Raji (cell line): Measurements from ENCODE around the gene FOXI1.

Experiments used
- POLR2A ChIP-seq: IDR thresholded peaks from 2 replicates; pipeline ENCODE4 v1.6.1; 2011; ENCODE audit warnings: low read depth, low read length, control low read depth; ENCODE audit not compliant: insufficient read depth

The FOXI1 gene

DNA sequence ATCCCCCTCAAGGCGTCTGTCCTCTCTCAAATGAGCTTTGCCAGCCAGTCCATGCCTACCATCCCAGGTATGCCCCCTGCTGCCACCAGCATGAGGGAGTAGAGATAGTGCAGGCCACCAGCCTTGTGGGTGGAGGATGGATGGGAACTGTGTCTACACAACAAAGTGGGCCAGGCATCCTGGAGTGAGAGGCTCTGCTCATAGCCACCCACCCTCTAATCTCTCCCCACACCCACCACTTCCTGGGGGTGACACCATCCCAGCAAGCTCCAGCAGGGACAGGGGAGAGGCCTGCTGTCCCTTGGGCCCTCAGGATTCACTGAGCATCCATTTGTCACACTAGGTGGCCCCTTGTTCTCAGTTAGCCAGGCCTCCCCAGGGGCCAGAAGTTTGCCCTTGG is 25.5 kb upstream of the FOXI1 start:
- no peak for TF ChIP-seq POLR2A

DNA sequence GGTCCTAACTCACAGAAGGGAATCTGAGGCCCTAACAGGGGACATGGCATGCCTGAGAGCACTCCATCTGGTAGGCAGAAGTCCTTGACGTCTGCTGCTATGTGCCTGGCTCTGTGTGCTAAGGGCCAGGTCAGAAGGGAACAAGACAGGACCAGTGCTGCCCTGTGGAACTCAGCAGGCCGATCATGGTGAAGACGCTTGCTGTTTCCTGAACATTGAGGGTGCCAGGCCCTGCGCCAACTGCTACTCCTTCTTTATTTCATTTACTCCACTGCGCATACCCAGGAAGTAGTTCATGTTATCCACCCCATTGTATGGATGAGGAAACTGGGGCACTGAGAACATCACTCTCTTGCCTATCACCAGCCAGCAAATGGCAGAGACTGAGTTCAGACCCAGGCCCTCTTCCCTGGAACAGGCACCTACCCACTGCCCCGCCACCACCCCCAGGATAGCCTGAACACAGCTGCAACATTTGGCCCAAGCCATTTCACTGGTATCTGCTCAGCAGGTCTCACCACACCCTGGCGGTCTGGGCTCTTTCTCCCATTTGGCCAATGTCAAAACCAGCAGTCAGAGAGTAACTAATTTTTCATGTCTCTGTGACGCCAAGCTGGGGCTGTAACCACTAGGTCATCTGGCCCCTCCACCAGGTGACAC is 24.8 kb upstream of the FOXI1 start:
- no peak for TF ChIP-seq POLR2A

DNA sequence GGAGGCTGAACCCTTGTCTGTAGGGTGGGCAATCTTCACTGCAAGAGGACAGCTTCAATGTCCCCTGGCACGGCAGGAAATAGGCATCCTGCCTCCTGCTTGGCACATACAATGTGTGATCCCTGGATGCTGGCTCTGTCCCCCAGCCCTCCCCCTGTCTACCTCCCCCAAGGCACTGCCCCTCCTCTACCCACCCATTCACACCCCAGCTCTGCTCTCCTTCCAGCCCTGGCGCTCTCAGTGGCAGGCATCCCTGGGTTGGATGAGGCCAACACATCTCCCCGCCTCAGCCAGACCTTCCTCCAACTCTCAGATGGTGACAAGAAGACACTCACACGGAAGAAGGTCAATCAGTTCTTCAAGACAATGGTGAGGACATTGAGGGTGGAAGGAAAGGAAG is 24.1 kb upstream of the FOXI1 start:
- no peak for TF ChIP-seq POLR2A

DNA sequence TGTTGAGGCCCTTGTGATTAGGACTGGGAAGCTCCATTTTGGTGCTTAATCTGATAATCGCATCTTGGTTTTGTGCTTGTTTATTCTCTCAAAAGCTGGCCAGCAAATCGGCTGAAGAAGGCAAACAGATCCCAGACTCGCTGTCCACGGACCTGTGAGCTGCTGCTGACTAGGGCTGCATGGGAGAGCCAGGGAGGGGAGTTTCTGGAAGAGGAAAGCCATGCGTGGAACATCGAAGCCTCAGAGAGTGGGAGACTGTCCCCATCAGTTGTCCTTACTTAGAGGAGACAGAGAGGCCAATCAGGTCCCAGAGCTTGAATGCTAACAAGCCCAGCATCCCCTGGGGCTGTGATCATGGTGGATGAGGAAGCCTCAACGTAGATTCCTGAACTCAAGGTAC is 23.0 kb upstream of the FOXI1 start:
- no peak for TF ChIP-seq POLR2A

DNA sequence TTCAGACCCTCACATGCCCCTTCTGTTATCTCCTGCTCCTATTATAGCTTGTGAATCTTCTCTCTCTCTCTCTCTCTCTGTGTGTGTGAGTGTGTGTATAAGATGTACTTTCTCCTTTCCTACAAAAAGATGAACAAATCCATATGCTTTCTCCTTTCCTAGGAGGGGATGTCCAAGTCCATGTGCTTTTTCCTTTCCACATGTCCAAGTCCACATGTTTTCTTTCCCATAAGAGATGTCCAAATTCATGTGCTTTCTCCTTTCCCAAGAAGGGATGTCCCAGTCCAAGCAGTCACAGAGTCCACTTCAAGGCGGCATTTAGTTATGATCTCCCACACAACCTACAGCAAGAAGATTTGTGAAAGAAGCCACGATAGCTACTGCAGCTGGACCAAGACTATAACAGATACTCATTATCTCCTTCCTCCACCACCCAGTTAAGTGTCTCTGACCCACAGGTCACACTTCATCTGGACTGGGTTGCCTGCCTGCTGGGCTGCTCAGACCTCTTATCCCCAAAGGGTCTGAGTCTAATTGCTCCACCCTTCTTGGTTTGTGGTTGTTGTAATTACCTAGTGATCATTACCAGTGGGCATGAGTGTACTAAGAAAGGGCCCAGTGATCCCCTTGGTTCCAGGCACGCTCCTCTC is 18.4 kb upstream of the FOXI1 start:
- TF ChIP-seq POLR2A: no peak

DNA sequence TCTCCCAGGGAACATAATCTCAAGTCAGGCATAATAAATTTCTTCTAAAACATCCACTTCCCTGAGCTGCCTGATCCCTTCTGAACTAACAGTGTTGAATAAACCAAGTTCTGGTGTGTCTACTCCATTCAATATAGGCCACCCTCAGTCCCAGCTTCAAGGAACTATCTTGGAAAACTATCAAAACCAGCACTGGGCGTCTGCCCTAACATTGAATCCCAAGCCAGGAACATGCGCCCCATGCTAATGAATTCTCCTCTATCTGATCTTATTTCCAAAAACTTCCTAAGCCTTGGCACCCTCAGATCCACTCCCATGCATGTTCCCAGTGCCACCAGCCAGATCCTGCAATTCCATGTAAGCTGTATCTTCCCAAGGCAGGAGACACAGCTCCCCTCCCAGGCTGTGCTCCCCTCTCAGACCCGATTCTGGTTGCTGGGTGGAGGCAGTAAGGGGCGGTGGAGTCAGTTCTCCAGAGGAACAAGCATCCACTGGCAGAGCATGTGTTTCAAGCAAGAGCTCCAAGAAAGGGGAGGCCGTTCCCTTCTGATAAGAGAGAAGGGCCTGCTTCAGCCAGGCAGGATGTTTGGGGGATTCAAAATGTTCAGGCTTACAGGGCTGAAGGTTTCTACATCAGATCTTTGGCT is 13.1 kb upstream of the FOXI1 start:
- TF ChIP-seq POLR2A: no peak

DNA sequence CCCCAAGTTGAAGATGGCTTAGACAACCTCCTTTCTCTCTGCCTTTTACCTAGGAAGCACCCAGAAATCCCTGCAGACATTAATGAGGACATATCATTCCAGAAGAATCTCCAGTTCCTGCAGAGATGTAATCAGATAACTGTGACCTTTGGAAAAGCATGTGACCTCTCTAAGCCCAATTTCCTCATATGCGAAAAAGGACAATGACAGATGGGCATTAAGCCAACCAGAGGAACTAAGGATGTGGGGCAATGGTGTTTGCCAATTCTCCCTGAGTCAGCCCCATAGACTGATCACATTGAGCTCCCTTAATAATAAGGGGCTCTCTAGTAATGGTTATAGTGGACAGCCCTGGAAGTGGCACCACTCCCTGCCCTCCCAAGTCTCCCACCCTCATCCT is 10.1 kb upstream of the FOXI1 start:
- no peak for TF ChIP-seq POLR2A

DNA sequence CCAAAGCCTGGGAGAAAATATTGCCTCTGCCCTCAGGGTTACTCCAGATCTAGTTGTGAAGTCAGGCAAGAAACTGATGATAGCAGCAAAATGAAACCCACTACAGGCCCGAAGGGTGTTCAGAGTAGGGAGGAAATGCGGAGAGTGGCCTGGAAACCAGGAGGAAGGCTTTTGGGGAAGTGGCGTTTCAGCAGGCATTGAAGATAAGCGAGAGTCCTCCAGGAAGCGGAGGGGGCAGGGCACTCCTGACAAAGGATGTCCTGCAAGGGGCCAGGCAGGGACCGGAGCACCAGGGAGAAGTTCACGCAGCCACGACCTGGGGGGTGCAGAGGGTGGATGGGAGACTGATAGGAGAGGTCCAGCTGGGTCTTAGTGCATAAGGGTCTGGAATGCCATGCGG is 7.8 kb upstream of the FOXI1 start:
- no peak for TF ChIP-seq POLR2A

DNA sequence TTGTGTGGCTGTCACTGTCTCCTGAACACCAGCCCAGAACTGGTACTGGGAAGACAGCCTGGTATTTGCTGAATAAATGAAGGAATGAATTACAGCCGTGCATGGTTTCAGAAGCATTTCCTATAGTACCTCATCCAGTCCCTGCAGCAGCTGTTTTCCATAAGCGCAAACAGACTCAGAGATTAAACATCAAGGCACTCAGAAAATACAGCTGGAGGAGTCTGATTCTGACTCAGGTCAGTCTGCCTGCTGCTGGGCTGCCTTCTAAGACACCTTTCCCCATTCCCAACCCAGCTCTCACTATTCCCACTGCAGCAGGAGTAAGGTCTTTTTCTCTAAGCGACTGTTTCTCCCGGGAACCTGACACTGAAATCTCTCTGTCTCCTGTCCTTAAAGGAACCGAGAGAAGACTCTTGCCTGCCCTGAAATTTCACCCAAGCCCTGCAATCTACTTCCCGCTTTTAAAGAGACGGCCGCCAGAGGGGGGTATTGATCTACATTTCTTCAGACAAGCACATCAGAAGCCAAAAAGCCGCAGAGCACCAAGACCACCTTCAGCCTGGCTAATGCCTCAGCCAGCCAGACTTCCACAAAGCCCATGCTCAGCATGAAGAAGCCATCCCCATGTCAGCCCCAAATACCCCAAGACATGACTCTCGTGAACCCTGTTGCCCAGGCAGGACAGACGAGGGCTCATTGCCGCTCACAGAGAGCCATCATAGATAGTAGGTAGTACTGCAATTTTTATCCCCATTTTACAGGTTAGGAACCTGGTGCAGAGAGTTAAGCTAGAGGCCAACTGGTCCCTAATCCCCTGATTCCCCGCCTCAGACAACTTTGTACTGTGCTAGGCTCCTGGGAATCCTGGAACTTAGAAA is 5.4 kb upstream of the FOXI1 start:
- TF ChIP-seq POLR2A: no peak

DNA sequence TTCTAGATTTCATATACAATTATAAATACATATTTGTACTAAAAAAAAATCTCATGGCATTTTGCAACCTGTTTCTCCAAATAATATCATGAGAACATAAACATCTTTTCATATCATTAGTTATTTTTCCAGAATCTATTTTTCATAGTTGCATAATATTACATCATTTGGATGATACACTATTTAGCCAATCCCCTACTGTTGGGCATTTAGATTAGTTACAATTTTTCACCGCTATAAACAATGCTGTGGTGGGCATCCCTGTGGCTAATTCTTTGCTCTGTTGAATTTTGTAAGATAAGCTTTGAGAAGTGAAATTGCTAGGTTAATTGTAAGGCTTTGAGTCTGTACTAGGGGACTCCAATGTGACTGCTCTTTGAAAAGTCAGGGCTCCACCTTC is 2.2 kb upstream of the FOXI1 start:
- no peak for TF ChIP-seq POLR2A

DNA sequence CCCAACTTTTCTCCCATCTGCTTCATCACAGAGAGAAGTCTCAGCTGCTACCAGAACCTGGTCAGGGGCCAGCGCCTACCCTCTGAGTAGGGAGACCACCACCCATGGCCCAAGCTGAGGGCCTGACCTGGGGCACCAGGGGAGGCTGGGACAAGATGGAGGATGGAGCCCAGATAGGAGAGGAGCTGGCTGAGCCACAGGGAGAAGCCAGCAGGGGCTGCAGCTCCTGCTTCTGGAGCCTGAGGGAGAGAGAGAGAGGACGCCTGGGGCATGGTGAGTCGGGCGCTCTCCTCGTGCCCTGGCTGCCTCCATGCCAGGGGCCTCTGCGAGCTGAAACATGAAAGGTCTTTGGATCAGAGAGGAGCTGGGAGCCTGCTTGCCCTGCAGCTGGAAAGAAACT is 1.4 kb upstream of the FOXI1 start:
- no peak for TF ChIP-seq POLR2A

DNA sequence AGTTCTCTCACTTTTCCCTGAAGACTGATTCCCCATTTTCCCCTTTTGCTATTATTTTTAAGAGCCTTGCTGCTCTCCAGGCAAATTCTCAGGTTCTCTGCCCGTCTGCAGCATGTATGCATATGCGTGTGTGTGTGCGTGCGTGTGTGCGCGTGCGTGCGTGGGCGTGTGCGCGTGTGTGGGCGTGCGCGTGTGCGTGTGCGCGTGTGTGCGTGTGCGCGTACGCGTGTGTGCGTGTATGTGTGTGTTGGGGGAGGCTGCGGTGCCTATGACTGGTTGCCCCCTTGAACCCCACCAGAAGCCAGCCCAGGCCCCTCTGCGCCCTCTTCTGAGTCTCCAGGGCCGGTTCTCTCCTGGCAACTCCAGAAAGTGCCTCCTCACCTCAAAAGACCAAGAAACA is 987 bp upstream of the FOXI1 start:
- TF ChIP-seq POLR2A: no peak

DNA sequence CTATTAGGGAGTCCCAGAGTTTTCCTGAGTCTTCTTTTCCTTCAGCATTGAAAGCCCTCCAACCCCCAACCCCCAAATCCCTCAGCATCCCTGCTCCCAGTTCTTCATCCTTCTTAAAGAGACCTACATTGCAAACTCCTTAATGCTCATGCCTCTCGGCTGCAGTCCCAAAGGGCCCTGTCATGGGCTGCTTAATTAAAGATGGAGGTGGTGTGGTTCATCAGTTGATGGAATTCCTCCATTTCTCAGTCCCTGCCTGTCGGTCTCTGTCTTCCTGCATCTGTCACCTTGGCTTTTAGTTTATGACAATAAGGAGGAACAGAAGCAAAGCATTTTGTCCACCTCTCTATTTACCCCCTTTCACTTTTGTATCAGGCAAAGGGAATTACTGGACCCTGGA is 2.0 kb downstream of the FOXI1 start:
- no peak for TF ChIP-seq POLR2A

DNA sequence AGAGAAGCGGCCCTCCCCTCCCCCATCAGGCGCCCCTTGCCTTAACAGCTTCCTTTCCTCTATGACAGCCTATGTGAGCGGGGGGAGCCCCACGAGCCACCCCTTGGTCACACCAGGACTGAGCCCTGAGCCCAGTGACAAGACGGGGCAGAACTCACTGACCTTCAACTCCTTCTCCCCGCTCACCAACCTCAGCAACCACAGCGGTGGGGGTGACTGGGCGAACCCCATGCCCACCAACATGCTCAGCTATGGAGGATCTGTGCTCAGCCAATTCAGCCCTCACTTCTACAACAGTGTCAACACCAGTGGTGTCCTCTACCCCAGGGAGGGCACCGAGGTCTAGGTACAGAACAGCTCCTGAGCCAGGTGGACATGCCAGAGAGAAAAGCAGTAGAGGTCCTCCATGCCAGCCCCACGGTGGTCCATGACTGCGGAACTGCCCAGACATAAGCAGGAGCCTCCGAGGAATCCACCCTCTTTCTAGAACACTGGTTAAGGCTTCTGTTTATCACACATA is 2.6 kb downstream of the FOXI1 start:
- no peak for TF ChIP-seq POLR2A
